CD4-positive, alpha-beta T cell treated with Interleukin-15 for 4 hours (primary cell): ENCODE data around the gene LCK.

ENCODE experiments used
- DNase-seq: peaks from one replicate; pipeline ENCODE4 v3.0.0-alpha.2; 2020; ENCODE audit warnings: low spot score

LCK gene

GRCh38 chr1:32250893-32251716, at the start of gene LCK:
Gene LCK, plus strand, starts transcription at chr1:32251265. Its CDS starts 23,065 bp downstream, at chr1:32274330.
- no peak for DNase-seq

GRCh38 chr1:32204943-32205361, 46.1 kb upstream of the LCK start:
- DNase-seq, result no peak

- peak; percentile 83 for DNase-seq
Measured at GRCh38 chr1:32205401-32206370, 45.4 kb upstream of the LCK start, which contains the start of gene IQCC. Gene IQCC, plus strand, starts transcription at chr1:32205671. Its CDS starts 11 bp downstream, at chr1:32205682.

- no peak for DNase-seq
Measured at GRCh38 chr1:32208469-32208868, 42.6 kb upstream of the LCK start.

GRCh38 chr1:32208891-32209328, 42.2 kb upstream of the LCK start, which contains the start of gene DCDC2B:
Gene DCDC2B, plus strand, starts transcription at chr1:32209089. Its CDS starts 5 bp downstream, at chr1:32209094.
- no peak for DNase-seq

GRCh38 chr1:32215629-32216480, 35.2 kb upstream of the LCK start:
- peak; percentile 59 for DNase-seq

GRCh38 chr1:32216566-32216965, 34.5 kb upstream of the LCK start:
- no peak for DNase-seq

GRCh38 chr1:32219022-32219421, 32.0 kb upstream of the LCK start:
- DNase-seq, result no peak

GRCh38 chr1:32220746-32221580, 30.1 kb upstream of the LCK start:
- no peak for DNase-seq

GRCh38 chr1:32221581-32221979, 29.5 kb upstream of the LCK start:
- DNase-seq, result no peak

GRCh38 chr1:32221980-32222755, 28.9 kb upstream of the LCK start, which contains the start of the genes EIF3I and TMEM234:
Gene EIF3I, plus strand, starts transcription at chr1:32222407. Its CDS starts 35 bp downstream, at chr1:32222442.
Gene TMEM234, minus strand, starts transcription at chr1:32222353. Its CDS starts 31 bp downstream, at chr1:32222322.
- DNase-seq, result peak; percentile 93

GRCh38 chr1:32223683-32224082, 27.4 kb upstream of the LCK start:
- no peak for DNase-seq

GRCh38 chr1:32224285-32224684, 26.8 kb upstream of the LCK start:
- no peak for DNase-seq

- no peak for DNase-seq
Measured at GRCh38 chr1:32228771-32229170, 22.3 kb upstream of the LCK start.

GRCh38 chr1:32231843-32232432, 19.1 kb upstream of the LCK start:
- DNase-seq, result no peak

GRCh38 chr1:32232558-32233304, 18.3 kb upstream of the LCK start:
- DNase-seq, result no peak

GRCh38 chr1:32234792-32235191, 16.3 kb upstream of the LCK start:
- DNase-seq, result no peak

- DNase-seq, result no peak
Measured at GRCh38 chr1:32239337-32239736, 11.7 kb upstream of the LCK start.

- no peak for DNase-seq
Measured at GRCh38 chr1:32239790-32240139, 11.3 kb upstream of the LCK start.
